Measurements from ENCODE around the gene PALM. TPM values are rescaled to one million over a fixed set of nuclear protein-coding genes. Genes with fewer than 3 reads are reported as not detected.
"Not testable (repeated sequence)": the region's sequence is repeated elsewhere in the genome, so short reads cannot be mapped to it uniquely, and the experiment has no call there.

The PALM gene
- total RNA-seq, 1 donor from 2014 or later = under 0.01 TPM

DNA sequence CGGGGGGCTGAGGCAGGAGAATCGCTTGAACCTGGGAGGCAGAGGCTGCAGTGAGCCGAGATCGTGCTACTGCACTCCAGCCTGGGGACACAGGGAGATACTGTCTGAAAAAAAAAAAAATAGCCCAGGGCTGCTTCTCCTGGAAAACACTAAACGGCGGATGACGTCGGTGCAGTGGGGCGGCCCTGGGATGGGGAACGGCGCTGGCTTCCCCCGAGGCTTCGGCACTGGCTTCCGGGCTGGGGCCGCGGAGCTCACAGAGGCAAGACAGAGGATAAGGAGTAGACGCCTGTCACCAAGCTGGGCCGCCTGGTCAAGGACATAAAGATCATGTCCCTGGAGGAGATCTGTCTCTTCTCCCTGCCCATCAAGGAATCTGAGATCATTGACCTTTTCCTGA is 18.5 kb upstream of the PALM start:
- no peaks in the 10 kb centered on the region for H3K27me3 ChIP-seq (ENCODE audit: control insufficient read depth, insufficient read depth, low read length)
- H3K36me3 ChIP-seq (ENCODE audit: control insufficient read depth, insufficient read depth, low read length) = no peaks in the 10 kb centered on the region
- DNase-seq (ENCODE audit: low read depth) (no peak), FAIRE-seq (no peak)
- no peak overlapping the region for H3K4me3 ChIP-seq (ENCODE audit: low read depth, low read length)
- TF ChIP-seq, protein P1, sequence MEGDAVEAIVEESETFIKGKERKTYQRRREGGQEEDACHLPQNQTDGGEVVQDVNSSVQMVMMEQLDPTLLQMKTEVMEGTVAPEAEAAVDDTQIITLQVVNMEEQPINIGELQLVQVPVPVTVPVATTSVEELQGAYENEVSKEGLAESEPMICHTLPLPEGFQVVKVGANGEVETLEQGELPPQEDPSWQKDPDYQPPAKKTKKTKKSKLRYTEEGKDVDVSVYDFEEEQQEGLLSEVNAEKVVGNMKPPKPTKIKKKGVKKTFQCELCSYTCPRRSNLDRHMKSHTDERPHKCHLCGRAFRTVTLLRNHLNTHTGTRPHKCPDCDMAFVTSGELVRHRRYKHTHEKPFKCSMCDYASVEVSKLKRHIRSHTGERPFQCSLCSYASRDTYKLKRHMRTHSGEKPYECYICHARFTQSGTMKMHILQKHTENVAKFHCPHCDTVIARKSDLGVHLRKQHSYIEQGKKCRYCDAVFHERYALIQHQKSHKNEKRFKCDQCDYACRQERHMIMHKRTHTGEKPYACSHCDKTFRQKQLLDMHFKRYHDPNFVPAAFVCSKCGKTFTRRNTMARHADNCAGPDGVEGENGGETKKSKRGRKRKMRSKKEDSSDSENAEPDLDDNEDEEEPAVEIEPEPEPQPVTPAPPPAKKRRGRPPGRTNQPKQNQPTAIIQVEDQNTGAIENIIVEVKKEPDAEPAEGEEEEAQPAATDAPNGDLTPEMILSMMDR (IDR thresholded peaks at IDR 0.05; ENCODE audit: insufficient read depth, low read length, severe bottlenecking) = no peak

DNA sequence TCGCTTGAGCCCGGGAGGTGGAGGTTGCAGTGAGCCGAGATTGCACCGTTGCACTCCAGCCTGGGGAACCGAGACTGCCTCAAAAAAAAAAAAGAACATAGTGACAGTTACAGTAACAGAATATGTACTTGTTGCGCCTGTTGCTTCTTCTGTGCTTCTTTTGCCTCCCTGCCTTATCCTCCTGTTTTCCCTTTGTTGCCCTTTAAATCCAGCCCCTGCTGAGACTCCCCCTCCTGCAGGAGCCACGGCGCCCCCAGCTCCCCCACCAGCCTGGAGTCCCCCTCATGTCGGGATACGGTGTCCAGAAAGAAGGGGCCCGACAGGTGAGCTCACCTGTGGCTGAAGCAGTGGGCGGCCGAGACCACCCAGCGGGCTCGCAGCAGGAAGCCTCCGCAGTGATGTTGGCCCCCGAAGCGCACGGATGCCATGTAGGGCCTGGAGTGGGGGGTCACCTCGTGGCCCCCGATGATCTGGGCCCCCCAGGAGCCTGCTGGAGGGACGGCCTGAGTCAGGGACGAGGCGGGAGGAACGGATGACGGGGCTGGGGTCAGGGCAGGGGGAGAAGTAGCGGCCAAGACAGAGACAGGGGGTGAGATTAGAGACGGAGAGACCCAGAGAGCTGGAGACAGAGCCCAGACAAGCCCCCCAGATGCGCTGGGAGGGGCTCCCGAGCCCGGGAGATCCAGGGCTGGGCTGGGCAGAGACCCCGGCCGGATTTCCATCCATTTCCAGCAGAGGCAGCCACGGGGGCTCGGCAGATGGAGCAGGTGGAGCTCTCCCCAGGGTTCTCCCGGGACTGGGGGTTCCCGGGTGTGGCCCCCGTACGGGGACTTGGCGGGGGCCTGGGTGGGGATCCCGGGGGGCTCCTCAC is 14.0 kb upstream of the PALM start:
- no peak overlapping the region for H3K4me3 ChIP-seq (ENCODE audit: low read depth, low read length)
- H3K27me3 ChIP-seq (ENCODE audit: control insufficient read depth, insufficient read depth, low read length) = no peaks in the 10 kb centered on the region
- no peak for DNase-seq (ENCODE audit: low read depth)
- no peaks in the 10 kb centered on the region for H3K36me3 ChIP-seq (ENCODE audit: control insufficient read depth, insufficient read depth, low read length)
- FAIRE-seq = no peak
- TF ChIP-seq, protein P1 (IDR thresholded peaks at IDR 0.05; ENCODE audit: insufficient read depth, low read length, severe bottlenecking) = no peak

DNA sequence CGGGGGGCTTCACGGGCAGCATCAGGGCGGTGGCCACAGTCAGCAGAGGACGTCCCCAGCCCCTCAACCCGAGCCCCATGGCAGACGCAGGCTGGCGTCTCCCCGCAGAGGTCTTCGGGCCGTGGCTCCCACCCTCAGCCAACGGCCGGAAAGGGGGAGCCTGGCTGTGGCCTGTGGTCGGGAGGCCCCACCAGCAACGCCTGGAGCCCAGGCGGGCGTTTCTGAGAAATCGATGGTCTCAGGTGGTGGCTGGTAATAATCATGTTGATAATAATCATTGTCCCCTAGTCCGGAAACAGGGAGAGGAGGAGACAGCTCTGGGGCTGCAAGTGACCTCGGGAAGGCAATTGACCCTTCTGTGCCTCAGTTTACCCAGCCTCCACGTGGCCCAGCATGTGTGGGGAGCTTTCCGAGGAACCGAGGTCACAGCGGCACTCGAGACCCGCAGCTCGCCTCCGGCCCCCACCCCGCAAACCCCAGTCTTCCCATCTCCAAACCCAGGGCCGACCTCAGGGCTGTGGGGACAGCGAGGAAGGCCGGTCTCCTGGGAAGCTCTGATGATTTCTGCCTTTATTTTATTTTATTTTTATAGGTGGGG is 13.3 kb upstream of the PALM start, which contains the start of gene PRSS57:
PRSS57 (minus strand) TSS at position 101 of the 598 bp plus-strand sequence; CDS start at position 79, 22 bp downstream.
- TF ChIP-seq, protein P1 (IDR thresholded peaks at IDR 0.05; ENCODE audit: insufficient read depth, low read length, severe bottlenecking) = no peak
- DNase-seq (ENCODE audit: low read depth) (no peak), FAIRE-seq (no peak)

DNA sequence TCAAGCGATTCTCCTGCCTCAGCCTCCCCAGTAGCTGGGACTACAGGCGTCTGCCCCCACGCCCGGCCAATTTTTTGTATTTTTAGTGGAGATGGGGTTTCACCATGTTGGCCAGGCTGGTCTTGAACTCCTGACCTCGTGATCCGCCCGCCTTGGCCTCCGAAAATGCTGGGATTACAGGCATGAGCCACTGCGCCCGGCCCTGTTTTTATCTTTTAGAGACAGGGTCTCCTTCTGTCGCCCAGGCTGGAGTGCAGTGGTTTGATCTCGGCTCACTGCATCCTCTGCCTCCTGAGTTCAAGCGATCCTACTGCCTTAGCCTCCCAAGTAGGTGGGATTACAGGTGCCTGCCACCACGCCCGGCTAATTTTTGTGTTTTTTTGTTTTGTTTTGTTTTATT is 10.2 kb upstream of the PALM start:
- not testable (repeated sequence) for H3K36me3 ChIP-seq (ENCODE audit: control insufficient read depth, insufficient read depth, low read length); DNase-seq (ENCODE audit: low read depth); H3K4me3 ChIP-seq (ENCODE audit: low read depth, low read length); FAIRE-seq; H3K27me3 ChIP-seq (ENCODE audit: control insufficient read depth, insufficient read depth, low read length)

More for the DNA sequence above, 13.3 kb upstream of the PALM start, which contains the start of gene PRSS57:
- Histone ChIP-seq H3K27me3 (ENCODE audit: control insufficient read depth, insufficient read depth, low read length) (no peaks in the 10 kb centered on the region), H3K4me3 (ENCODE audit: low read depth, low read length) (no peak within 1 kb of the TSS), H3K36me3 (ENCODE audit: control insufficient read depth, insufficient read depth, low read length) (no peaks in the 10 kb centered on the region)

DNA sequence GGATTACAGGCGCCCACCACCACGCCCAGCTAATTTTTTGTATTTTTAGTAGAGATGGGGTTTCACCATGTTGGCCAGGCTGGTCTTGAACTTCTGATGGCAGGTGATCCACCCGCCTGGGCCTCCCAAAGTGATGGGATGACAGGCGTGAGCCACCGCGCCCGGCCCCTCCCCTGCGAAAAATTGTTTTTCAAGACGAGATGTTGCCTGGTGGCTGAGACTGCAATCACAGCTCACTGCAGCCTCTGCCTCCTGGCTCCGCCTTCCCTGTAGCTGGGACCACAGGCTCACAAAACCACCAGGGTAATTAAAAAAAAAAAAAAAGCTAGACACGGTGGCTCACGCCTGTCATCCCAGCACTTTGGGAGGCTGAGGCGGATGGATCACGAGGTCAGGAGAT is 8.8 kb upstream of the PALM start:
- DNase-seq (ENCODE audit: low read depth); H3K36me3 ChIP-seq (ENCODE audit: control insufficient read depth, insufficient read depth, low read length); H3K27me3 ChIP-seq (ENCODE audit: control insufficient read depth, insufficient read depth, low read length); H3K4me3 ChIP-seq (ENCODE audit: low read depth, low read length); FAIRE-seq: not testable (repeated sequence)

DNA sequence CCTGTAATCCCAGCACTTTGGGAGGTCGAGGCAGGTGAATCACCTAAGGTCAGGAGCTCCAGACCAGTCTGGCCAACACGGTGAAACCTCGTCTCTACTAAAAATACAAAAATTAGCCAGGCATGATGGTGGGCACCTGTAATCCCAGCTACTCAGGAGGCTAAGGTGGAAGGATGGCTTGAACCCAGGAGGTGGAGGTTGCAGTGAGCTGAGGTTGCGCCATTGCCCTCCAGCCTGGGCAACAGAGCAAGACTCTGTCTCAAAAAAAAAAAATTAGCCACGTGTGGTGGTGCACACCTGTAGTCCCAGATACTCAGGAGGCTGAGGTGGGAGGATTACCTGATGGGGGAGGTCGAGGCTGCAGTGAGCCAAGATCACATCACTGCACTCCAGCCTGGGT is 5.9 kb upstream of the PALM start:
- not testable (repeated sequence) for H3K27me3 ChIP-seq (ENCODE audit: control insufficient read depth, insufficient read depth, low read length); FAIRE-seq; H3K4me3 ChIP-seq (ENCODE audit: low read depth, low read length); DNase-seq (ENCODE audit: low read depth); H3K36me3 ChIP-seq (ENCODE audit: control insufficient read depth, insufficient read depth, low read length)

DNA sequence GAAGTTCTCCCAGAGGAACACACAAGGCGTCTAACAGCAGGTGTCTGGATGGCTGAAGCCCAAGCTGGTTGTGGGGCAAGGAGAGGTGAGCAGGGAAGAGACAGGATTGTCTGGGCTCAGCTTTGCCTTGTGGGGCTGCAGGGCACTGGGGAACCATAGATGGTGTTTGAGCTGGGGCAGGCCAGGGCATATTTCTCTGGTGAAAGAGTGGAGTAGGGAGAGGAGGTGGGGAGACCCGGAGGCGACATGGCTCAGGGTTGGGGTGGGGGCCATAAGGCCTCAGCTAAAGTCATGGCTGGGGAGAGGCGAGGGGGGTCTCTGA is 5.4 kb upstream of the PALM start:
- DNase-seq (ENCODE audit: low read depth) (no peak), FAIRE-seq (no peak)
- TF ChIP-seq, protein P1 (IDR thresholded peaks at IDR 0.05; ENCODE audit: insufficient read depth, low read length, severe bottlenecking) = no peak
- no peaks in the 10 kb centered on the region for H3K36me3 ChIP-seq (ENCODE audit: control insufficient read depth, insufficient read depth, low read length)
- H3K27me3 ChIP-seq (ENCODE audit: control insufficient read depth, insufficient read depth, low read length) = peaks cover 2% of the 10 kb centered on the region
- H3K4me3 ChIP-seq (ENCODE audit: low read depth, low read length) = no peak overlapping the region
